MCF 10A (cell line): ENCODE data around the gene SPTB. TPM values are rescaled to one million over a fixed set of nuclear protein-coding genes. Genes with fewer than 3 reads are reported as not detected.
A peak's percentile ranks its signal among the peaks of the same experiment; 100 is the strongest.
"Not testable (repeated sequence)": the region's sequence is repeated elsewhere in the genome, so short reads cannot be mapped to it uniquely, and the experiment has no call there.

Source experiments
- BruUV-seq: library from RNA; stranded (reverse); fragments of 400-500 nt; replicated peaks from 2 replicates; lab custom pipeline; 2021; lab: Mats Ljungman, UMichigan
- CTCF ChIA-PET: fragments of 300-600 bp; sonication (Branson Sonifier 250); formaldehyde crosslinking; extraction: SDS; loops from one replicate; lab custom pipeline; 2021; ENCODE audit warnings: antibody characterized with exemption, inconsistent platforms; lab: Yijun Ruan, JAX
- POLR2A ChIA-PET: fragments of 300-600, 350-650 bp; sonication (Branson Sonifier 250); formaldehyde crosslinking; extraction: SDS; loops from one replicate; lab custom pipeline; 2020; ENCODE audit warnings: antibody characterized with exemption, inconsistent platforms; lab: Yijun Ruan, JAX
- DNase-seq: peaks from one replicate; pipeline ENCODE4 v3.0.0-alpha.2; 2018; ENCODE audit not compliant: unreplicated experiment
- H3K27ac Mint-ChIP-seq: one replicate; pipeline ENCODE4 v1.8.0; 2022; ENCODE audit warnings: mild to moderate bottlenecking, low read depth, mixed read lengths; ENCODE audit not compliant: unreplicated experiment
- H3K27me3 Mint-ChIP-seq: one replicate; pipeline ENCODE4 v1.8.0; 2022; ENCODE audit warnings: mixed read lengths; ENCODE audit not compliant: insufficient read depth, unreplicated experiment
- H3K36me3 Mint-ChIP-seq: one replicate; pipeline ENCODE4 v1.8.0; 2022; ENCODE audit warnings: mild to moderate bottlenecking, moderate library complexity, mixed read lengths; ENCODE audit not compliant: insufficient read depth, unreplicated experiment
- H3K4me1 Mint-ChIP-seq: one replicate; pipeline ENCODE4 v1.8.0; 2022; ENCODE audit warnings: mixed read lengths; ENCODE audit not compliant: insufficient read depth, unreplicated experiment
- H3K4me3 Mint-ChIP-seq: one replicate; pipeline ENCODE4 v1.8.0; 2022; ENCODE audit warnings: mild to moderate bottlenecking, moderate library complexity, mixed read lengths; ENCODE audit not compliant: unreplicated experiment
- H3K9me3 Mint-ChIP-seq: one replicate; pipeline ENCODE4 v1.8.0; 2022; ENCODE audit warnings: mixed read lengths; ENCODE audit not compliant: unreplicated experiment
- intact Hi-C: fragments of 100-400 bp; cut with micrococcal nuclease; formaldehyde crosslinking; loops from 2 replicates; pipeline ENCODE4 v1.14.1; 2022
- total RNA-seq: library from RNA; stranded (reverse); gene quantifications from 2 replicates; pipeline ENCODE4 v1.2.3, GENCODE V29; 2022
- TF ChIP-seq, protein P1 (sequence below): fragments of 200-600 bp; IDR thresholded peaks from one replicate; pipeline ENCODE4 v1.8.0; 2022; ENCODE audit warnings: antibody characterized with exemption, mild to moderate bottlenecking; ENCODE audit not compliant: unreplicated experiment

SPTB gene
- total RNA-seq, 1 experiment from 2014 or later = 1.3 TPM

DNA sequence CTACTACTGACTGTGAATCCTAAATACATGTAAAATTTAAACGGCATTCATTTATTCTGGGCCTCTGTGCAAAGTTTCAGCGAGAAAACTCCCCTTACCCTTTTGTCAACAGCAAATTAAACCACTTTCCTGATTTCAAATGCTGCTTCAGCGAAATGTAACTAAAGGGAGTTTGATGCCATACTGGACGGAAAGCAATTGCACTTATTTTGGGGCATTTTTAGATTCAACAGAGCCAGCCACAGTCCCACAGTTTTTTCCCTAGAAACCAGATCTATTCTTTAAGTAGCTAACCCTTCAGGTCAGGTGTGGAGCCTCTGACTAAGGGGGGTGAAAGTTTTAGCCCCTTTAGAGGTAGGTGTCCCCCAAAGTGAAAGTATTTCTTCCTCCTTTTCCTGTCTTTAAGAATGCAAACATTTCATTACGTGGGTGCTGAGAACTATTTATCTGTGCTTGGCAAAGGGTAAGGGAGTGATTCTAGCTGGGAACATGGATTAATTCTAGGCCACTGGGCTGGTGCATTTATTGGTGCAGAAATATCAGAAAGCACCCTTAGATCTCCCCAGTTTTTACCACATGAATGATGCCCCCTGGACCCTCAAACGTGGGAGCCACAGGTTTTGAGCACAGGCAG, 72.7 kb downstream of the SPTB start:
- H3K4me1 Mint-ChIP-seq = peaks cover 25% of the 10 kb centered on the region
- POLR2A ChIA-PET = no interaction called here
- intact Hi-C loops = loop anchor here (1.0 kb wide), 1 partner anchor 126 kb away; no protein-coding TSS in a partner anchor
- CTCF ChIA-PET = interaction anchor here (1.2 kb wide), 2 partner anchors 38 to 85 kb away, joined by 3 to 4 read pairs; no protein-coding TSS in a partner anchor
- H3K9me3 Mint-ChIP-seq = no peaks in the 10 kb centered on the region
- DNase-seq = no peak
- H3K27me3 Mint-ChIP-seq = no peaks in the 10 kb centered on the region
- BruUV-seq = no TSS peak
- H3K4me3 Mint-ChIP-seq = no peak overlapping the region
- H3K27ac Mint-ChIP-seq = peak overlapping the region; percentile 92
- TF ChIP-seq, protein P1, sequence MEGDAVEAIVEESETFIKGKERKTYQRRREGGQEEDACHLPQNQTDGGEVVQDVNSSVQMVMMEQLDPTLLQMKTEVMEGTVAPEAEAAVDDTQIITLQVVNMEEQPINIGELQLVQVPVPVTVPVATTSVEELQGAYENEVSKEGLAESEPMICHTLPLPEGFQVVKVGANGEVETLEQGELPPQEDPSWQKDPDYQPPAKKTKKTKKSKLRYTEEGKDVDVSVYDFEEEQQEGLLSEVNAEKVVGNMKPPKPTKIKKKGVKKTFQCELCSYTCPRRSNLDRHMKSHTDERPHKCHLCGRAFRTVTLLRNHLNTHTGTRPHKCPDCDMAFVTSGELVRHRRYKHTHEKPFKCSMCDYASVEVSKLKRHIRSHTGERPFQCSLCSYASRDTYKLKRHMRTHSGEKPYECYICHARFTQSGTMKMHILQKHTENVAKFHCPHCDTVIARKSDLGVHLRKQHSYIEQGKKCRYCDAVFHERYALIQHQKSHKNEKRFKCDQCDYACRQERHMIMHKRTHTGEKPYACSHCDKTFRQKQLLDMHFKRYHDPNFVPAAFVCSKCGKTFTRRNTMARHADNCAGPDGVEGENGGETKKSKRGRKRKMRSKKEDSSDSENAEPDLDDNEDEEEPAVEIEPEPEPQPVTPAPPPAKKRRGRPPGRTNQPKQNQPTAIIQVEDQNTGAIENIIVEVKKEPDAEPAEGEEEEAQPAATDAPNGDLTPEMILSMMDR = no peak
- no peaks in the 10 kb centered on the region for H3K36me3 Mint-ChIP-seq

DNA sequence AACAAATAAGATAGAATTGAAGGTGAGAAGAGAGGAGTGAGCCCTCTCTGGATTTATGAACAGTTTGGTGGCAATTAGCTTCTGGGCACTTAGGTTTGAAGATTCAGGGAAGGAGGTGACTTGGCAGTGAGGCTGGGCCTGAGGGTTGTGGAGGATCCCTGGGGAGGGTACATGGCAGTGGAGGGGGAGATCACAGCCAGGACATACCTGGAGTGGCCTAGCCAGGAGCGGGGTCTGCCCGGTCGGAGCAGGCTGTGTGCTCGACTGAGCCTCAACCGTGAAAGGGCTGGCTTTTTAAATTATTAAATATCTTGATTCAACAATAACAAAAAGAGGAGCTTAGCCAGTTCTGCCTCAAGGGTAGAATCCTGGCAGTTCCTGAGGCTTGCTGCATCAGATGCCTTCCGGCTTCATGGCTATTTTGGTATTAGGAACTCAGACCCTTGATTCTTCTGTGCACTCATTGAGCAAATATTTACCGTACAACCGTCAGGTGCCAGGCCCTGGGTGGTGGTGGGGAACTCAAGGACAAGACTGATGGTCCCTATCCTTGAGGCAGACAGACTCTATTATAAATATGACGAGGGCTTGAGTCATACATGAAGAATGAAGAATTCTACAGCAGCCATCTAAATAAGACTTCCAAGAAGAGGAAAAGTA, 73.4 kb downstream of the SPTB start:
- H3K4me3 Mint-ChIP-seq = no peak overlapping the region
- TF ChIP-seq, protein P1 = no peak
- CTCF ChIA-PET = interaction anchor here (0.7 to 1.2 kb wide), 4 partner anchors 17 to 265 kb away, joined by 3 to 4 read pairs (median 3); no protein-coding TSS in a partner anchor
- peak overlapping the region; percentile 92 for H3K27ac Mint-ChIP-seq
- H3K36me3 Mint-ChIP-seq = no peaks in the 10 kb centered on the region
- no TSS peak for BruUV-seq
- peaks cover 21% of the 10 kb centered on the region for H3K4me1 Mint-ChIP-seq
- intact Hi-C loops = loop anchor here (1.0 kb wide), 1 partner anchor 125 kb away; no protein-coding TSS in a partner anchor
- H3K9me3 Mint-ChIP-seq = no peaks in the 10 kb centered on the region
- H3K27me3 Mint-ChIP-seq = no peaks in the 10 kb centered on the region
- peak; percentile 58 for DNase-seq
- POLR2A ChIA-PET = interaction anchor here (0.7 kb wide), 1 partner anchor 132 kb away, joined by 3 read pairs; no protein-coding TSS in a partner anchor

DNA sequence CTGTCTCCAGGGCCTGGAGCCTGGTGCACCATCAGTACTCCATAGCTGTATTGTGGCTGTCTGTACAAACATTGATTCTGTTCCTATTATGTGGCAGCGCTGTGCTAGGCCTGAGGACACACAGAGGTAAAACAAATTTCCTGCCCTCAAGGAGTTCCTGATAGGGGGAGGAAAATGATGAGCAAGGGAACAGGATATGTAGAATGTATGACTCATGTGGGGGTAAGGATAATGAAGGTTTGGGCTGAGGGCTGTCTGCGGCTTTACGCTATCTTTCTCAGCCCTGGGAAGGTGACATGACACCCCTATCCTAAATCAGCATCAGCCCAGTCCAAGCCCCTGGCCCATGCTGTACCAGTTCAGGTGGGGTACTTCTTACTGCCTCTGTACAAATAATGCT, 74.1 kb downstream of the SPTB start:
- DNase-seq = peak; percentile 64
- CTCF ChIA-PET = interaction anchor here (0.7 to 1.2 kb wide), 2 partner anchors 18 to 264 kb away, joined by 3 read pairs; no protein-coding TSS in a partner anchor
- H3K4me1 Mint-ChIP-seq = peaks cover 20% of the 10 kb centered on the region
- H3K9me3 Mint-ChIP-seq, H3K4me3 Mint-ChIP-seq, BruUV-seq, H3K36me3 Mint-ChIP-seq, H3K27me3 Mint-ChIP-seq: not testable (repeated sequence)
- POLR2A ChIA-PET = interaction anchor here (0.7 kb wide), 1 partner anchor 131 kb away, joined by 3 read pairs; no protein-coding TSS in a partner anchor
- peak overlapping the region; percentile 92 for H3K27ac Mint-ChIP-seq
- intact Hi-C loops = loop anchor here (1.0 kb wide), 1 partner anchor 124 kb away; no protein-coding TSS in a partner anchor

DNA sequence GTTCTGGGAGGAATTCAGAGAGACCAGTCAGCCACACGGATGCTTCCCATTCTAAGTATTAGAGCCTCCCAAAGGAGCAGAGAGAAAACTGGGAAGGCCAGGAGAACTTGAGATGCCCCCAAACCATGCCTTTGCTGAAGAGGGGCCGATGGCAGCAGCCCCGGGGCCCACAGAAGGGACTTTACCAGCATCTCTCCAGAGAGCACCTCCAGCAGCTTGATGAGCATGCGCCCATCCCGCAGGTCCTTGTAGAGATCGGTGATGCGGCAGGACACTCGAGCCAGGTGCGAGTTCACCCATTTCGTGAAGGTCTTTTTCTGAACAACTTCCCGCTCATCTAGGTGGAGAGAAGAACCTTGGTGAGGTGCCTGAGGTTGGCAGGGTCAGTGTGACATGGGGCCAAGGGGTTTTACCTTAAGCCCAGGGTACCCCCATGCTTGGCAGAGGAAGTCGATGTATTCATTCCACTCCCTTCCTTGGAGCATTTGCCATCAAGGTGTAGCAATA, 74.9 kb downstream of the SPTB start:
- no peak for DNase-seq
- TF ChIP-seq, protein P1 = no peak
- no TSS peak for BruUV-seq
- intact Hi-C loops = loop anchor here (5.0 kb wide), 1 partner anchor 87 kb away; no protein-coding TSS in a partner anchor
- peaks cover 26% of the 10 kb centered on the region for H3K4me1 Mint-ChIP-seq
- peaks cover 6% of the 10 kb centered on the region for H3K36me3 Mint-ChIP-seq
- ChIA-PET POLR2A (no interaction called here), CTCF (interaction anchor here (0.6 to 1.5 kb wide), 3 partner anchors 10 to 18 kb away, joined by 3 to 4 read pairs (median 4); no protein-coding TSS in a partner anchor)
- H3K9me3 Mint-ChIP-seq = no peaks in the 10 kb centered on the region
- H3K27ac Mint-ChIP-seq = no peak overlapping the region
- H3K27me3 Mint-ChIP-seq = no peaks in the 10 kb centered on the region
- H3K4me3 Mint-ChIP-seq = no peak overlapping the region
